GM19395 (cell line): Measurements from ENCODE around the gene NAIF1.
"Not testable (repeated sequence)": the region's sequence is repeated elsewhere in the genome, so short reads cannot be mapped to it uniquely, and the experiment has no call there.

Experiments used
- ATAC-seq: cut with Tn5 transposase; IDR thresholded peaks from one replicate; pipeline ENCODE4 v1.9.1; 2021; ENCODE audit warnings: mild to moderate bottlenecking, moderate library complexity; ENCODE audit not compliant: unreplicated experiment

The NAIF1 gene

GRCh38 chr9:128088253-128088945 is 21.3 kb upstream of the NAIF1 start:
- ATAC-seq = no peak

GRCh38 chr9:128087262-128087661 is 20.1 kb upstream of the NAIF1 start:
- no peak for ATAC-seq

DNA sequence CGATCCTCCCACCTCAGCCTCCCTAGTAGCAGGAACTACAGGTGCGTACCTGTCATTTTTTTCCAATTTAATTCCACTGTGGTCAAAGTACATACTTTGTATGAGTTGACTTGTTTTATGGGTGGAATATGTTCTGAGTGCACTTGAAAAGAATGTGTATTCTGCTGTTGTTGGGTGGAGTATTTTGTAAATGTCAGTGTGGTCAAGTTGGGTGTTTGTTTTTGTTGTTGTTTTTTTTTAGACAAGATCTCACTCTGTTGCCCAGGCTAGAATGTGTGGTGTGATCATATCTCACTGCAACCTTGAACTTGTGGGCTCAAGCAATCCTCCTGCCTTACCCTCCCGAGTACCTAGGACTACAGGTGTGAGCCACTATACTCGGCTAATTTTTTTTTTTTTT is 18.8 kb upstream of the NAIF1 start:
- ATAC-seq = no peak

DNA sequence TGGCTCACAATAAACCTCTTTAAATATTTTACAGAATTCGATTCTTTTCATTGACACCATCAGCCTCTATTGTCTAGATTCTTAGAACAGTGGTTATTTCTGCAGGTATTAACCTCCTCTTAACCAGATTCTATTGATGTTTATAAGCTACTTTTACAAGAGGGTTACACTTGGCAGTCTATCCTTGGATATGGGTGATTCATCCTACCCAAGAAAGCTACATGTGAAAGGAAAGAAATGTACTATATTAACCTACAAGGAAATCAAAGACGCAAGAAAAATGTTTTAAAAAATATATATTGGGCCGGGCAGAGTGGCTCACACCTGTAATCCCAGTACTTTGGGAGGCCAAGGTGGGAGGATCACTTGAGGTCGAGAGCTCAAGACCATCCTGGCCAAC is 17.6 kb upstream of the NAIF1 start:
- ATAC-seq = no peak

DNA sequence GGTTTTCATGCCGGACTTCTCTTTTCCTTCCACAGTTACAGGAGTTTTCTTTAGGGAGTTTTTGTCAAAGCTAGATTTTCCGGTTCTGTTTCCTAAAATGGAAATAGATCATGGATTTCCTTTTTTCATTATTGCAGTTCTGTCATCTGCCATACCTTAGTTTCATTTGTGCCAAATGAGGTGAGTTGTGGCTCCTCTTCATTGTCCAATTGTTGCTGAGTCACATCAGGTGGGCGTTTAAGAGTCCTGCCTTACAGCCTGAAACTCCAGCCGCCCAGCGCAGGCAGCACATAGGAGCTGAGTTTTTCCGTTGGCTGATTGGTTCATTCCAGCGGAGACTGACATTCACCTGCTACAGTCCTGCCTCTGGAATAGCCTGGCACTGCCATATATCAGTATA is 15.0 kb upstream of the NAIF1 start:
- ATAC-seq = no peak

- no peak for ATAC-seq
These were observed 13.9 kb upstream of the NAIF1 start for GRCh38 chr9:128081056-128081455.

- no peak for ATAC-seq
These were observed 13.1 kb upstream of the NAIF1 start for GRCh38 chr9:128080206-128080605.

GRCh38 chr9:128078504-128079434 is 11.6 kb upstream of the NAIF1 start:
- no peak for ATAC-seq

DNA sequence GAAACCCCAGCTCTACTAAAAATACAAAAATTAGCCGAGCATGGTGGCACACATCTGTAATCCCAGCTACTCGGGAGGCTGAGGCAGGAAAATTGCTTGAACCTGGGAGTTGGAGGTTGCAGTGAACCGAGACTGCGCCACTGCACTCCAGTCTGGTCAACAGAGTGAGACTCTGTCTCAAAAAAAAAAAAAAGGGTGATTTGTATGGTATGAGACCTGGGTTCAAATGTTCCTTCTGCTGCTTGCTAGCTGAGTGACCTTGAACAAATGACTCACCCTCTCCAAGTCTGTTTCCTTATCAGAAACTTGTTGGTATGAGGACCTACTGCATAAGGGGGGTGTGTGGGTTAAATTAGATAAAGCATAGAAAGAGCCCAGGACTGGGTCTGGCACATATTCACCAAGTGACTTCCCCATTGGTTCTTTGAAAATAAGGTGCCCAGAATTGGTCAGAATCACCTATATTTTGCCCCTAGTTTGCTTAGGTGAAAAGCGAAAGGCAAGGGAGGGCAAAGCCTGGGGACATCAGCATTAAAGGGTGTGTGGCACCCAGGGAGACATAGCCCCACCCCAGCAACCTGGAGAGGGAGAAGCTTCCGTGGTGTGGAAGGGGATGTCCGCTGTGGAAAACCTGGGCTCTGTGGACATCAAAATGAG is 10.9 kb upstream of the NAIF1 start:
- ATAC-seq = no peak

DNA sequence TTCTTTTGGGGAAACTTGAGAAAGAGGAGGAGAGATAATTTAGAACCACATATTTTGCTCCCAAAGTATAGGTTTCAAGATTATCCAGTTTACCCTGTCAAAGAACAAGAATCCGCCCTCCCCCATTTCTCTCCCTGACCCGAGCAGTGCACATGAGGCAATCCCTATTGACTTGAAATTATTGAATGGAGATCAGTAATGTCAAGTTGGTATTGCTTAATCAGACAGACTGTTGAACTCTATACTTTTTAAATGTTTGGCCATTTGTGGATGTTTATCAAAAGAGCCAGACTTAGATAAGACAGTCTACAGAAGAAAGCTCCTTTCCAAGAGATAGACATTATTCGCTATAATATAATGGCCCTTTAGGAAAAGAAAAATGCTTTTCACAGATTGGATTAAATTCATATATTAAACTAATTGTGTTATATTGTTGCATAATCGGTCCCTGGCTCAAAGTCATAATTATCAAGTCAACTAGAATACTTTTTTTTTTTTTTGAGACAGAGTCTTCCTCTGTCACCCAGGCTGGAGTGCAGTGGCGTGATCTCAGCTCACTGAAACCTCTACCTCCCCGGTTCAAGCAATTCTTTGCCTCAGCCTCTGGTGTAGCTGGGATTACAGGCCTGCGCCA is 6.2 kb upstream of the NAIF1 start:
- no peak for ATAC-seq

DNA sequence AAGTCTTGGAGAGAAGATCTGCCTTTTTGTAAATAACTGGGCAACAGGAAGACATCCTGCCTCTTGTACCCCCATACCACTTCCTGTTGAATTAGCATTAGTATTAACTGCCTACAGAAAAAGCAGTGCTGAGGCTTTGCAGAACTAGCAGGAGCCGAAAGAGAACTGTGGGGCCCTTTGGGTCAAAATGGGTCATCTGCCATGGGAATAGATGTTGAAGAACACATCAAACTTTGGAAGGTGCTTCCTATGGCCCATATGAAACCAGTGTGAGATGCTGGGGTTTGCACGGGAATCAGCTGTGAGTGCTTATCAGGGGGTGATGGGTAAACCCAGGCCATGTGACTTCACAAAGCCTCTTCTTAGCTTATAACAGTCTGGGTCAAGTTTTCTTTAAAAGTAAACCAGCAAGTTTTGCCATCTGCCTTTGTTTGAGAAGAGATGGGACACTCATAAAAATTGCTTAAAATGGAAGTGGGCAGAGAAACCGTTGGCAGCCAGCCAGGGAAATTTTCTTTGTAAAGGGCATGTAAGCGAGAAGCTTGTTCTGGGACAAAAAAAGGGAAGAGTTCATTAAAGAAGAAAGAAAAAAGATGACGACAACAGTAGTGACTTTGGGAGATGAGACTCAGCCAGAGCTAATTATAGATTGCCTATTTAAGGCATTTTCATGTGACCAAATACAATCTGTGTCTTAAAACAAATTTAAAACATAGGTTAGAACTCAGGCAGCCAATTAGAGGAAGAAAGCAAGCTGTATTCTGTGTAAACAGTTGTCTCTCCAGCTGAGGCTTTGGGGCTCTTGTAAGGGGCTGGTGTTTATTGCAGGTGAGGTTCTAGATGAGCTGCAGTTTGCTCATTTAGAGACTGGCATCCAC is 5.3 kb upstream of the NAIF1 start:
- no peak for ATAC-seq

- ATAC-seq = not testable (repeated sequence)
These were observed 4.4 kb upstream of the NAIF1 start for GRCh38 chr9:128071475-128071874.

DNA sequence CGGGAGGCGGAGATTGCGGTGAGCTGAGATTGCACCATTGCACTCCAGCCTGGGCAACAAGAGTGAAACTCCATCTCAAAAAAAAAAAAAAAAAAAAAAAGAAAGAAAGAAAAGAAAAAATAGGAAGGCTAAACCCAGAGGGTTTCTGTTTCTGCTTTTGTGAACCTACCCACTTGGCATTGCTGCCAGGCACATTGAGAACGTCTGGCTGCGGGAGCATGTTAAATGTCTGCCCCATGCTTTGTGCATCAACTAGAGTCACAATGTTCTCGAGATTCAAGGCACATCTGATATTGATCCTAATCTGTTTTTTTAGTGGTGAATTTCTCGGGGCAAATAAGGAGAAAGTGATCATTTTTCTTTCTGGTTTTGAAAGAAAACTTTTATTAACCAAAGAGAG is 3.8 kb upstream of the NAIF1 start:
- ATAC-seq = no peak

DNA sequence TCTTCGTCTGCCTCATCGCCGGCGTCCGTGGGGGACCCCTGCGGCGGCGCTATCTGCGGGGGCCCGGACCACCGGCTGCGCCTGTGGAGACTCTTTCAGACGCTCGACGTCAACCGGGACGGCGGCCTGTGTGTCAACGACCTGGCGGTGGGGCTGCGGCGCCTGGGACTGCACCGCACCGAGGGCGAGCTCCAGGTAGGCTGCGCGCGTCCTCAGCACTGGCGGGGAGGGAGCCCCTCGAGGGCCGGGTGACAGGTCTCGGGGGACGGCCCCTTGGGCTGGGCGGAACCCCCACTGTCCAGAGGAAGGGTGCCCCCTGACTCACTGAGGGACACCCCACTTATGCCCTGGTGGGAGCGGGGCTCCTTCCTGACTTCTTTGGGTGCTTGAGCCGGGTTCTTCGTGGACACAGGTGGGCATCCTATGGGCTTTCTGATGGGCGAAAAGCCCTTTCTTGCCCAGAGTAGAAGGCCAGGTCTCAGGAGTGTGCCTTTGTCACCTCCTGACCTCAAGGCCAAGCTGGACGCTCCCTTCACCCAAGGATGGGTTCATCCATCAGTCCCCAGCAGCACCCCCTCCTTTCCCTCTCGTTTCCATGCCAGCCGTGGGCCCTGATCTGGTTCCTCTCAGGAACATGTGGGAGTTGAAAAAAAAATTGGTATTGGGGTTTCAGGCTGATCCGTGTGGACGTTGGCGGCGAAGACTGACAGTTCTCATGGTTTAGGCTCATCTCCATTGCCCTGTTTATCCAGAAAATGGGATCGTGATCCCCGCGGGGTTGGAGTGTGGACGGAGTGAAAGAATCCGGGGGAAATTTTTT is 1.5 kb upstream of the NAIF1 start:
- ATAC-seq = peak; percentile 6

DNA sequence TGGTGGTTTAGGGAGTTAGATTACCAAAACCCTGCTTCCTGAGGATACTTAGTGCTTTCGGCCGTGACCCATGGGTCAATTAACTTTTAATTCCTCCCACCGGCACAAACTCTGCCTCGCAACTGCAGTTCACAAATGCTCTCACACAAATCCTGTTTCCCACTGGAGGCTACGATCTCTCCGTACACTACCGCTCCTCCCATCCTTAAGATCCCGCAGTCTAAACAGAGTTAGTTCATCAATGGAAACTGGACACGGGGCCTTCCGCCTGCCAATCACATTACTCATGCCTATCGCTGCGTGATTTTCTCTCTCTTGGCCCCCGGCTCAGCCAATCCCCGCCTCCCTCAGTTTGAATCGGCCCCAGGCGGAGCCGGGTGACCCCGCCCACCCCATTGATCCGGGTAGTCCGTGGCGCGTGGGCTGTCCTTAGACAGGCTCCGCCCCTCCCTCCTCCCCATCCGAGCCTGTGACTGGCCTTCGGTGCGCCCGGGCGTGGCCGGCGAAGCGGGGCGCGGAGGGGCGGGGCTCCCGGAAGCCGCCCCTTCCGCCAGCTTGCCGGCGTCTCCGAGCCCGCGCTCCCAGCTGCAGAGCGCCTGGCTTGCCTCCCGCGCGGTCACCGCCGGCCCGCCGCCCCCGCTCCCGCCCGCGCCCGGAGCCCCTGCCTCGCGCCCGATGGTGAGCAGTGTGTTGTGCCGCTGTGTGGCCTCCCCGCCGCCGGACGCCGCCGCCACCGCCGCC is 695 bp upstream of the NAIF1 start, which contains the start of gene SLC25A25:
Gene SLC25A25, plus strand, starts transcription at position 588 of the 741 bp plus-strand sequence. Its CDS starts 88 bp downstream, at position 676.
- ATAC-seq = peak; percentile 64

GRCh38 chr9:128065907-128066712 is 1.0 kb downstream of the NAIF1 start:
- ATAC-seq = no peak
